Heart left ventricle (tissue), 16 donors: ENCODE results near the gene NRF1. TPM values are rescaled to one million over a fixed set of nuclear protein-coding genes. Genes with fewer than 3 reads are reported as not detected.

Experiments
- ATAC-seq, 4 donors: fragments of 200-7000 bp; cut with Tn5 transposase; one replicate each; pipeline ENCODE4 v1.9.1; 2020 to 2022; ENCODE audit warnings: moderate library complexity in 4 of 4, mild to moderate bottlenecking in 3 of 4, moderate number of reproducible peaks in 1 of 4
- DNase-seq, 5 donors: peaks; one replicate each; pipeline ENCODE4 v3.0.0-alpha.2; 2020
- H3K27ac ChIP-seq, 12 donors: fragments of 200-600 bp; sonication (generic) in 4 of 12; one replicate each; pipeline versions ENCODE4 v1.5.0 to v1.8.0; 2016 to 2022; ENCODE audit warnings: mild to moderate bottlenecking in 2 of 12
- H3K27me3 ChIP-seq, 9 donors: fragments of 200-600 bp; sonication (generic) in 2 of 9; one replicate each; pipeline versions ENCODE4 v1.5.1 to v1.8.0; 2016 to 2022; ENCODE audit warnings: mild to moderate bottlenecking in 3 of 9
- H3K36me3 ChIP-seq, 9 donors: fragments of 200-600 bp; sonication (generic) in 2 of 9; one replicate each; pipeline versions ENCODE4 v1.5.0 to v1.8.0; 2018 to 2022; ENCODE audit warnings: mild to moderate bottlenecking in 2 of 9
- H3K4me1 ChIP-seq, 12 donors: fragments of 200-600 bp; sonication (generic) in 4 of 12; one replicate each; pipeline versions ENCODE4 v1.5.0 to v1.8.0; 2016 to 2022; ENCODE audit warnings: mild to moderate bottlenecking in 3 of 12
- H3K4me3 ChIP-seq, 12 donors: fragments of 200-600 bp; sonication (generic) in 4 of 12; one replicate each; pipeline versions ENCODE4 v1.5.0 to v1.8.0; 2017 to 2022; ENCODE audit warnings: mild to moderate bottlenecking in 9 of 12, moderate library complexity in 4 of 12
- H3K9me3 ChIP-seq, 12 donors: fragments of 200-600 bp; sonication (generic) in 4 of 12; one replicate each; pipeline versions ENCODE4 v1.5.0 to v1.8.0; 2016 to 2022; ENCODE audit warnings: mild to moderate bottlenecking in 1 of 12
- POLR2A ChIP-seq, 2 donors: fragments of 450-650 bp; IDR thresholded peaks; one replicate each; pipeline ENCODE4 v1.6.1; 2017; ENCODE audit warnings: antibody characterized with exemption in 2 of 2, mild to moderate bottlenecking in 2 of 2, moderate library complexity in 2 of 2
- WGBS, 4 donors: extraction: QIAGEN DNeasy Blood & Tissue Kit in 2 of 4; methylation state at CpG; one replicate each; pipeline versions ENCODE4 v1.1.5 to v1.1.7; 2013 to 2018; 5-methylcytosine and 5-hydroxymethylcytosine counted together
- intact Hi-C, 10 donors: fragments of 100-400 bp; cut with DNase I; formaldehyde crosslinking; loops; one replicate each; pipeline versions ENCODE4 v1.11.1 to v1.14.2; 2022
- polyA plus RNA-seq, 2 donors: library from polyadenylated mRNA; stranded (reverse); fragments of 200-250 nt; gene quantifications; one replicate each; pipeline ENCODE4 v1.2.3, GENCODE V29; 2013
- total RNA-seq, 9 donors: library from RNA; depleted of rRNA in 2 of 9; stranded (reverse); fragments of >200 nt in 2 of 9; fragmentation: NEBNext Ultra II Directional in 3 of 9; extraction: Animal tissue kit (Norgen Biotek cat#: 25700) in 3 of 9; gene quantifications; one replicate each; pipeline versions ENCODE4 v1.1.0 to v1.2.4, GENCODE V29; 2016 to 2023
- TF ChIP-seq, protein P1 (sequence below), 12 donors: fragments of 200-600 bp; sonication (generic) in 4 of 12; IDR thresholded peaks; one replicate each; pipeline versions ENCODE4 v1.5.0 to v1.8.0; 2018 to 2022; ENCODE audit warnings: antibody characterized with exemption in 12 of 12, mild to moderate bottlenecking in 5 of 12
- donor health status: ischemic (EF 13 %, LVEDD 7.1; RV severe dilation, severe dysfunction).
- donor health status: healthy with polysubstance abuse.
- donor health status: DM: no; HTN: yes; CAD: no.
- donor health status: DM: no; HTN: no; CAD: no.
- donor health status: ischemic (EF 25% LVEDD 6.9; RV normal size, moderate dysfunction).
- donor health status: ischemic (EF 25% LVEDD 5.7; RV mildly dilated, moderate dysfunction).
- donor health status: healthy.
- donor health status: DM: yes; HTN: yes; CAD: no.
- donor health status: ischemic (EF 35%, LVEDD 5.7; RV mildly dilated, moderate dysfunction).
- donor health status: nonischemic (EF 11% LVEDD 7.7; RV severe dilation, severe dysfunction).
- donor health status: DM: yes; HTN: yes; CAD: no.
- donor health status: PGD.
- donor health status: ischemic (EF 29% LVEDD 5.4; RV normal size, mild dysfunction).
- donor health status: nonischemic (EF 23%, LVEDD 6.1; RV moderate dilation, normal function).

Gene NRF1
- total and polyA plus RNA-seq, 11 donors, result 6.2 to 20.7 (median 11.9) TPM

GRCh38 chr7:129707910-129708499 is 96.5 kb downstream of the NRF1 start:
- Histone ChIP-seq H3K27me3 (no peaks in the 10 kb centered on the region), H3K27ac (no peak overlapping the region), H3K4me3 (no peak overlapping the region), H3K4me1 (peaks cover 0 to 3% (median 0%) of the 10 kb centered on the region in 12 donors), H3K36me3 (peaks cover 0 to 55% (median 45%) of the 10 kb centered on the region in 9 donors), H3K9me3 (no peaks in the 10 kb centered on the region)
- TF ChIP-seq, protein P1, sequence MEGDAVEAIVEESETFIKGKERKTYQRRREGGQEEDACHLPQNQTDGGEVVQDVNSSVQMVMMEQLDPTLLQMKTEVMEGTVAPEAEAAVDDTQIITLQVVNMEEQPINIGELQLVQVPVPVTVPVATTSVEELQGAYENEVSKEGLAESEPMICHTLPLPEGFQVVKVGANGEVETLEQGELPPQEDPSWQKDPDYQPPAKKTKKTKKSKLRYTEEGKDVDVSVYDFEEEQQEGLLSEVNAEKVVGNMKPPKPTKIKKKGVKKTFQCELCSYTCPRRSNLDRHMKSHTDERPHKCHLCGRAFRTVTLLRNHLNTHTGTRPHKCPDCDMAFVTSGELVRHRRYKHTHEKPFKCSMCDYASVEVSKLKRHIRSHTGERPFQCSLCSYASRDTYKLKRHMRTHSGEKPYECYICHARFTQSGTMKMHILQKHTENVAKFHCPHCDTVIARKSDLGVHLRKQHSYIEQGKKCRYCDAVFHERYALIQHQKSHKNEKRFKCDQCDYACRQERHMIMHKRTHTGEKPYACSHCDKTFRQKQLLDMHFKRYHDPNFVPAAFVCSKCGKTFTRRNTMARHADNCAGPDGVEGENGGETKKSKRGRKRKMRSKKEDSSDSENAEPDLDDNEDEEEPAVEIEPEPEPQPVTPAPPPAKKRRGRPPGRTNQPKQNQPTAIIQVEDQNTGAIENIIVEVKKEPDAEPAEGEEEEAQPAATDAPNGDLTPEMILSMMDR (IDR thresholded peaks at IDR 0.05), result no peak
- TF ChIP-seq POLR2A (IDR thresholded peaks at IDR 0.05), result no peak
- WGBS, 4 donors, result 86 to 94% (median 89%) methylated on average over 2 of the region's 2 CpGs
- intact Hi-C loops, result no loop called here
- ATAC-seq (no peak), DNase-seq (no peak)

GRCh38 chr7:129713544-129713943 is 102.0 kb downstream of the NRF1 start:
- ATAC-seq (peak in 1 of 4 donors; percentile 22), DNase-seq (no peak)
- Histone ChIP-seq H3K4me1 (peaks cover 0 to 6% (median 0%) of the 10 kb centered on the region in 12 donors), H3K4me3 (no peak overlapping the region), H3K36me3 (peaks cover 0 to 99% (median 91%) of the 10 kb centered on the region in 9 donors), H3K27me3 (no peaks in the 10 kb centered on the region), H3K9me3 (no peaks in the 10 kb centered on the region), H3K27ac (no peak overlapping the region)
- WGBS, 4 donors, result 33 to 59% (median 47%) methylated on average over 1 of the region's 1 CpG
- intact Hi-C loops, result no loop called here
- TF ChIP-seq POLR2A (IDR thresholded peaks at IDR 0.05), result no peak
- TF ChIP-seq, protein P1 (IDR thresholded peaks at IDR 0.05), result no peak

GRCh38 chr7:129714514-129715063 is 103.1 kb downstream of the NRF1 start:
- H3K4me3 ChIP-seq, result no peak overlapping the region
- DNase-seq, result no peak
- WGBS, 4 donors, result 55 to 92% (median 67%) methylated on average over 1 of the region's 1 CpG
- H3K27ac ChIP-seq, result no peak overlapping the region
- peaks cover 0 to 6% (median 0%) of the 10 kb centered on the region in 12 donors for H3K4me1 ChIP-seq
- H3K9me3 ChIP-seq, result no peaks in the 10 kb centered on the region
- TF ChIP-seq POLR2A (IDR thresholded peaks at IDR 0.05), result no peak
- TF ChIP-seq, protein P1 (IDR thresholded peaks at IDR 0.05), result no peak
- H3K27me3 ChIP-seq, result no peaks in the 10 kb centered on the region
- intact Hi-C loops, result no loop called here
- H3K36me3 ChIP-seq, result peaks cover 0 to 99% (median 85%) of the 10 kb centered on the region in 9 donors
- no peak for ATAC-seq

DNA sequence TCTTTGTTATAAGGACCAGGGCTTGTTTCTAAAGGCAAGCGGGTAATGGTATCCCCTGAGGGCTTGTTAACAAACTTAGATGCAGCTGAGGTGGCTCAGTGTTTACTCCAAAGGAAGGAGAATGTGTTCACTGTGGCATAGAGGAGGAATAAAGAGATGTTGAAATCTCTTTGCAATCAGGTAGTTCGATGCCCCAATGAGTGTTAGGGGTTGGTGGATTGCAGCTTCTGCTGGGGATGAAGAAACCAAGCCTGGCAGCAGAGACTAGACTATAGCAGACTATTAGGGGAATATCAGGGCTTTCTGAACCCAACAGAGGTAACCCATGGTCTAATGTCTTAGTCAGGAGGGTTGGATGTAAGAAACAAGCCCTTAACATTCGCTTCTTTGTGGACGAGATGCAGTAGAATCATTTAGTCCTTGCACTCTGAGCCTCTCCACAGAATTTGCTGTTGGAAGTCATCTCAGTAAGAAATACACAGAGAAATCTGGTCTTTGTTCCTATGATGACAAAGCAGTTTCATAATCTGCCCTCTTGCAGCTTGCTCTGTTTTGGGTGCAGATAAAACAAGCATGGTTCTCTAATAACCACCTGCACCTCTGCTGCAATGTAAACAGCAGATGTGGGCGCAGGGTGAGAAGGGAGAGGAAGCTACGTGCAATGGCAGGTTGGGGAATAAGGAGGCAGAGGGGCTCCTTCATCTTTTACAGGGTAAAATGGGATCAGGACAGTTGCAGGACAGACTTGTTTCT is 108.6 kb downstream of the NRF1 start:
- H3K36me3 ChIP-seq, result peaks cover 0 to 98% (median 63%) of the 10 kb centered on the region in 9 donors
- no peak overlapping the region for H3K4me3 ChIP-seq
- no peak for DNase-seq
- intact Hi-C loops, result no loop called here
- H3K9me3 ChIP-seq, result no peaks in the 10 kb centered on the region
- ATAC-seq, result no peak
- TF ChIP-seq, protein P1 (IDR thresholded peaks at IDR 0.05), result no peak
- TF ChIP-seq POLR2A (IDR thresholded peaks at IDR 0.05), result no peak
- 91 to 97% (median 93%) methylated on average over 6 of the region's 6 CpGs for WGBS, 4 donors
- no peaks in the 10 kb centered on the region for H3K27me3 ChIP-seq
- no peak overlapping the region for H3K27ac ChIP-seq
- peaks cover 0 to 13% (median 0%) of the 10 kb centered on the region in 12 donors for H3K4me1 ChIP-seq
